Loucy (cell line): ENCODE data around the gene MYO18A.

Source experiments
- H2AFZ ChIP-seq: fragments of 200-600 bp; sonication (generic); 2 replicates; pipeline ENCODE4 v1.6.0; 2016; ENCODE audit warnings: antibody characterized with exemption, mild to moderate bottlenecking, low read length, moderate library complexity
- H3F3A ChIP-seq: fragments of 200-600 bp; 2 replicates; pipeline ENCODE4 v1.6.0; 2016; ENCODE audit warnings: antibody characterized with exemption, low read depth, mild to moderate bottlenecking
- H3K27me3 ChIP-seq: fragments of 200-600 bp; sonication (generic); 2 replicates; pipeline ENCODE4 v1.6.1; 2014; ENCODE audit warnings: low read length, mild to moderate bottlenecking; ENCODE audit not compliant: insufficient read depth, poor library complexity, severe bottlenecking
- H3K36me3 ChIP-seq: fragments of 200-600 bp; sonication (generic); 2 replicates; pipeline ENCODE4 v1.6.1; 2016; ENCODE audit warnings: low read length; ENCODE audit not compliant: insufficient read depth
- H3K4me1 ChIP-seq: fragments of 200-600 bp; sonication (generic); 2 replicates; pipeline ENCODE4 v1.5.1; 2014; ENCODE audit warnings: low read length, mild to moderate bottlenecking; ENCODE audit not compliant: insufficient read depth, poor library complexity, severe bottlenecking
- H3K4me2 ChIP-seq: fragments of 200-600 bp; sonication (generic); 2 replicates; pipeline ENCODE4 v1.6.0; 2014; ENCODE audit warnings: antibody characterized with exemption, low read length, low read depth, mild to moderate bottlenecking; ENCODE audit not compliant: poor library complexity, severe bottlenecking
- H3K4me3 ChIP-seq: fragments of 200-600 bp; sonication (generic); 2 replicates; pipeline ENCODE4 v1.5.1; 2014; ENCODE audit warnings: low read length, mild to moderate bottlenecking, mixed read lengths; ENCODE audit not compliant: poor library complexity, severe bottlenecking
- H3K79me2 ChIP-seq: fragments of 200-600 bp; sonication (generic); 2 replicates; pipeline ENCODE4 v1.6.1; 2014; ENCODE audit warnings: low read length; ENCODE audit not compliant: insufficient read depth
- H3K9ac ChIP-seq: fragments of 200-600 bp; sonication (generic); 2 replicates; pipeline ENCODE4 v1.6.0; 2014; ENCODE audit warnings: mild to moderate bottlenecking, low read depth, low read length, moderate library complexity; ENCODE audit not compliant: poor library complexity, severe bottlenecking
- H3K9me2 ChIP-seq: fragments of 200-600 bp; sonication (generic); replicated peaks from 2 replicates; pipeline ENCODE4 v1.6.1; 2016; ENCODE audit warnings: low read depth, low read length, mixed read lengths
- H3K9me3 ChIP-seq: fragments of 200-600 bp; sonication (generic); 2 replicates; pipeline ENCODE4 v1.6.1; 2014; ENCODE audit warnings: mild to moderate bottlenecking, antibody characterized with exemption, low read length, low read depth; ENCODE audit not compliant: insufficient read depth
- H4K20me1 ChIP-seq: fragments of 200-600 bp; sonication (generic); 2 replicates; pipeline ENCODE4 v1.6.0; 2014; ENCODE audit warnings: antibody characterized with exemption, low read length, mild to moderate bottlenecking; ENCODE audit not compliant: insufficient read depth, poor library complexity, severe bottlenecking
- CTCF ChIP-seq: fragments of 200-600 bp; sonication (generic); conservative IDR thresholded peaks from 2 replicates; pipeline ENCODE4 v1.5.1; 2014; ENCODE audit warnings: mild to moderate bottlenecking, antibody characterized with exemption, low read length
- EZH2phosphoT487 ChIP-seq: fragments of 200-600 bp; IDR thresholded peaks from 2 replicates; pipeline ENCODE4 v1.6.1; 2018; ENCODE audit warnings: antibody characterized with exemption, mild to moderate bottlenecking, moderate library complexity, borderline replicate concordance

The MYO18A gene

GRCh38 chr17:29032857-29033197 is 147.4 kb downstream of the MYO18A start:
- Histone ChIP-seq H3K9me2 (no peaks in the 10 kb centered on the region), H3K4me1 (no peaks in the 10 kb centered on the region), H4K20me1 (no peaks in the 10 kb centered on the region), H3K36me3 (no peaks in the 10 kb centered on the region), H3K79me2 (no peaks in the 10 kb centered on the region), H2AFZ (no peak overlapping the region), H3K4me2 (no peak overlapping the region), H3K9me3 (no peaks in the 10 kb centered on the region), H3F3A (no peaks in the 10 kb centered on the region), H3K4me3 (no peak overlapping the region), H3K27me3 (no peaks in the 10 kb centered on the region), H3K9ac (no peak overlapping the region)
- no peak for TF ChIP-seq EZH2phosphoT487
- no peak for TF ChIP-seq CTCF

DNA sequence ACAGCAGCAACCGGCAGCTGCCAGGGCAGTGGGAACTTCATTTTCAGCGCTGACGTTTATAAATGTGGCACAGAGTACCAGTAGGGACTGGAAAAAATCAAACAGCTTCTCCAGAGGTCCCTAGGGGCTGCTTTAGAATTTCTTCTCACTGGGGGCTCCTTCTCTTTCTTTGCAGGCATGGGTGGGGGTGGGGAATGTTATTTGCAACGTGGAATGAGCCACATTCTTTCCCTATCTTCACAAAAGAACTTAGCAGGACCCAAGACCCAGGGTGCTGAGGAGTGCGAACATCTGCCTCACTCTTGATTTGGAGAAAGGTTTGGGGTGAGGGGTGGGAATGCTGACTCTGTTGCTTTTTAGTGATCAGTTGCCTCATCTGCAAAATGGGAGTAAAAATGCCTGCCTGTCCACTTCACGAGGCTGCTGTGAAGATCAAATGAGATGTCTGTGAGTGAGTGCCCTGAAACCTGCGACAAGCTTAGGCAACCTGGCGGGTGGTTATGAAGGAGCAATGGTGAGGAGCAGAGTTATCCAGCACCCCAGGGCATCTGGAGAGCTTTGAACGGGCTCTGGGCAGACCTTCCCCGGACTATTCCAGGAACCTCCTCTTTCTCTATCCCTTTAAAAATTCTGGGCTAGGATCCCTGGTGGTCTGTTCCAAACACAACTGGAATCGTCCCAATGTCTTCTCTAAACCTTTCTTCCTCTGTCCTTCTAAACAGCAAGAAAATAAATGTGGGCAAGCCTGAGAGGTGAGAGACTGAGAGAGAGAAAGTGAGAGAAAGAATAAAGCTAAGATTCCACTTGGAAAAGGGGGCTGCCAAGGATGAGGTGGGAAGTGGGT is 148.0 kb downstream of the MYO18A start:
- no peaks in the 10 kb centered on the region for H3K36me3 ChIP-seq
- H3F3A ChIP-seq, result no peaks in the 10 kb centered on the region
- H3K27me3 ChIP-seq, result no peaks in the 10 kb centered on the region
- no peaks in the 10 kb centered on the region for H3K79me2 ChIP-seq
- no peak overlapping the region for H2AFZ ChIP-seq
- H3K4me1 ChIP-seq, result no peaks in the 10 kb centered on the region
- H3K4me3 ChIP-seq, result no peak overlapping the region
- no peaks in the 10 kb centered on the region for H4K20me1 ChIP-seq
- H3K9me2 ChIP-seq, result no peaks in the 10 kb centered on the region
- no peak overlapping the region for H3K9ac ChIP-seq
- H3K9me3 ChIP-seq, result no peaks in the 10 kb centered on the region
- H3K4me2 ChIP-seq, result no peak overlapping the region
- TF ChIP-seq EZH2phosphoT487 (no peak), CTCF (no peak)

GRCh38 chr17:29031488-29031887 is 148.7 kb downstream of the MYO18A start:
- Histone ChIP-seq H4K20me1 (no peaks in the 10 kb centered on the region), H3K9me3 (no peaks in the 10 kb centered on the region), H3K9ac (no peak overlapping the region), H3K4me2 (no peak overlapping the region), H3K4me3 (no peak overlapping the region), H3K36me3 (no peaks in the 10 kb centered on the region), H3K79me2 (no peaks in the 10 kb centered on the region), H3K27me3 (no peaks in the 10 kb centered on the region), H3K4me1 (no peaks in the 10 kb centered on the region), H3K9me2 (no peaks in the 10 kb centered on the region), H2AFZ (no peak overlapping the region), H3F3A (no peaks in the 10 kb centered on the region)
- no peak for TF ChIP-seq EZH2phosphoT487
- no peak for TF ChIP-seq CTCF
